Stimulated activated CD4-positive, alpha-beta T cell treated with anti-CD3 and anti-CD28 coated beads, Interleukin-1b, Interleukin-23, amount 100 ng/mL, for 24 hours (primary cell): ENCODE data around the gene ELMOD2.

Experiments used
- DNase-seq, 4 experiments: peaks; one replicate each; pipeline ENCODE4 v3.0.0-alpha.2; 2020; ENCODE audit warnings: low read depth in 4 of 4, low spot score in 1 of 4

ELMOD2 gene

GRCh38 chr4:140581078-140581477 is 57.1 kb downstream of the ELMOD2 start:
- no peak for DNase-seq

DNA sequence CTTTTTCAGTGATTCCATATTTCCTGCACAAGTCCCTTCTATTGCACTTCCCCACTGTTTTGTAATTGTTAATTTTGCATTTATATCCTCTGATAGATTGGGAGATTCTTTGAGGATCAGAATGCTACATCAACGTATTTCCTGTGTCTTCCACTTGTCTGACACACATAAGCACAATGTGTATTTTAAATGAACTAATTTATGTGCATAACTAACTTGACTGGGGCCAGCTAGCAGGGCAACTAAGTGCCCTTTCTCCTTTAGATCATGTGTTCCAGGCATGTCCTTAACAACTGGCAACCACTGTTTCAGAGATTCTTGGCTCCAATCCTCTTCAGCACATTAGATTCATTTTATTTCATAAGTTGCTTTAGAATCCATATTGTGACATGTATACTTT is 60.5 kb downstream of the ELMOD2 start:
- DNase-seq: no peak

DNA sequence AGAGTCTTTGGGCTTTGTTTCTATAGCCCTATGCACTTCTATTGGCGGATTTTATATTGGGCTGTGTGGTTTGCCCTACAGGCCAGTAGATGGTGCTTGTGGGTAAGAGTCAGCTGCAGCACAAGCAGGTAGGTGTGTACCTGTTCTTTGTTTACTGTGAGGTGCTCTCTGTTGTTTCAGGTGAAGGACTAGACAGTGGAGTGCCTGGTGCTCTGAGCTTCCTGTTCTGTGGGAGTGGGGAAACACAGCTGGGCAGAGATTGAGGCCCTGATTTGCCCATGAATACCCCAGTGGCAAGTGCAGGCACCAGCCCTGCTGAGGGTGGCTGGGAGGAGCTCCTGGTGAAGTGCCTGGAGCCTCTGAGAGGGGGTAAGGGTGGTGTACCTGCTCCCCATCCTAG is 71.1 kb downstream of the ELMOD2 start:
- no peak for DNase-seq

DNA sequence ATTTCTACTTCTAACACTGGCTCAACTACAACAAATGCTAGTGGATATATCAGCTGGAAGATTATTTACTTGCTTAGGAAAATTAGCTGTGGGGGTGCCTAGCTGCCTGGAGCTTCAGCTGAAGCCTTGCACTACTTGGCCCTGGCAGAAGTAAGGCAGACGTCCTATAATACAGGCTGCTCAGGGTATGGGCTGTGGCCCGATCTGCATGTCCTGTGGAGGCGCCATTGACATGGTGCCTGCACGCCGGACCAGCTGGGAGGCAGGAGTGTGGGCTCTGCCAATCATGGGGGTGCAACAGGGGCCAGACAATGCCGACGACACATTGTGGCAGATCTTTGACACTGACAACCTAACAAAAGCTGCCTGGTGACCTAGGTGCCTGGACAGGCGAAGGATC is 76.4 kb downstream of the ELMOD2 start:
- DNase-seq: no peak

DNA sequence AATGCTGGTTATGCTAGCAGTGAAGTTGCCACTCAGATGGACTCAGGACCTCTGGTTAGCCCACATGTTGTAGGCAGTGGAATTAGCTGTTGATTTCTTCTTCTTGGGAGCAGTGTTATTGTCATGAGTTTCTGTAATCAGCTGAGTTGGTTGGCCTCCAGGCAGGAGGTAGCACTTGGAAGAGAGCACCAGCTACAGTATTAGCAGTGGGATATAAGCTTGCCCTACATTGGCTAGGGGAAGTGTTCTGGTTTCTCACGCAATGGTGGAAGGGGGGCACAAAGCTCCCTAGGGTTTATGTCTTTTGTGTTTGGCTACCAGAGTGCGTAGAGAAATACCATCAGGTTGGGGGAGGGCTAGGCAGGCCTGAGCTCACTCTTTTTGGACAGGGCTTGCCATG is 78.7 kb downstream of the ELMOD2 start:
- no peak for DNase-seq

GRCh38 chr4:140603286-140603685 is 79.3 kb downstream of the ELMOD2 start:
- DNase-seq: no peak
